ENCODE measurements around the gene CAMK1D.
"Not testable (repeated sequence)": the region's sequence is repeated elsewhere in the genome, so short reads cannot be mapped to it uniquely, and the experiment has no call there.

Gene CAMK1D

GRCh38 chr10:12711350-12711708 lies 362.0 kb downstream of the CAMK1D start:
- DNase-seq (ENCODE audit: low read depth in 2 of 2, low spot score in 1 of 2), result no peak

- no peak for DNase-seq (ENCODE audit: low read depth in 2 of 2, low spot score in 1 of 2)
These were observed 363.1 kb downstream of the CAMK1D start for GRCh38 chr10:12712293-12712983.

GRCh38 chr10:12712984-12713316 lies 363.6 kb downstream of the CAMK1D start:
- DNase-seq (ENCODE audit: low read depth in 2 of 2, low spot score in 1 of 2), result not testable (repeated sequence)

- DNase-seq (ENCODE audit: low read depth in 2 of 2, low spot score in 1 of 2), result no peak
These were observed 366.7 kb downstream of the CAMK1D start for GRCh38 chr10:12716042-12716441.

- DNase-seq (ENCODE audit: low read depth in 2 of 2, low spot score in 1 of 2), result no peak
These were observed 368.8 kb downstream of the CAMK1D start for GRCh38 chr10:12717981-12718707.

GRCh38 chr10:12719365-12719764 lies 370.0 kb downstream of the CAMK1D start:
- DNase-seq (ENCODE audit: low read depth in 2 of 2, low spot score in 1 of 2), result no peak

GRCh38 chr10:12720217-12720981 lies 371.1 kb downstream of the CAMK1D start:
- no peak for DNase-seq (ENCODE audit: low read depth in 2 of 2, low spot score in 1 of 2)

GRCh38 chr10:12721334-12721733 lies 372.0 kb downstream of the CAMK1D start:
- no peak for DNase-seq (ENCODE audit: low read depth in 2 of 2, low spot score in 1 of 2)

- DNase-seq (ENCODE audit: low read depth in 2 of 2, low spot score in 1 of 2), result no peak
These were observed 373.9 kb downstream of the CAMK1D start for GRCh38 chr10:12723220-12723619.

- DNase-seq (ENCODE audit: low read depth in 2 of 2, low spot score in 1 of 2), result no peak
These were observed 375.6 kb downstream of the CAMK1D start for GRCh38 chr10:12724807-12725579.

GRCh38 chr10:12725580-12725888 lies 376.2 kb downstream of the CAMK1D start:
- not testable (repeated sequence) for DNase-seq (ENCODE audit: low read depth in 2 of 2, low spot score in 1 of 2)

GRCh38 chr10:12726971-12727831 lies 377.9 kb downstream of the CAMK1D start:
- DNase-seq (ENCODE audit: low read depth in 2 of 2, low spot score in 1 of 2), result no peak

- no peak for DNase-seq (ENCODE audit: low read depth in 2 of 2, low spot score in 1 of 2)
These were observed 378.5 kb downstream of the CAMK1D start for GRCh38 chr10:12727832-12728215.

GRCh38 chr10:12728494-12728893 lies 379.1 kb downstream of the CAMK1D start:
- no peak for DNase-seq (ENCODE audit: low read depth in 2 of 2, low spot score in 1 of 2)

- DNase-seq (ENCODE audit: low read depth in 2 of 2, low spot score in 1 of 2), result no peak
These were observed 380.5 kb downstream of the CAMK1D start for GRCh38 chr10:12729885-12730284.

- no peak for DNase-seq (ENCODE audit: low read depth in 2 of 2, low spot score in 1 of 2)
These were observed 381.6 kb downstream of the CAMK1D start for GRCh38 chr10:12730809-12731519.

GRCh38 chr10:12733271-12733670 lies 383.9 kb downstream of the CAMK1D start:
- no peak for DNase-seq (ENCODE audit: low read depth in 2 of 2, low spot score in 1 of 2)

GRCh38 chr10:12735843-12736462 lies 386.6 kb downstream of the CAMK1D start:
- no peak for DNase-seq (ENCODE audit: low read depth in 2 of 2, low spot score in 1 of 2)

- DNase-seq (ENCODE audit: low read depth in 2 of 2, low spot score in 1 of 2), result no peak
These were observed 391.5 kb downstream of the CAMK1D start for GRCh38 chr10:12740813-12741212.
